Uterus (tissue), 2 donors: ENCODE data around the gene PTGER1.

Source experiments
- POLR2A ChIP-seq, 2 donors: fragments of 450-650 bp; IDR thresholded peaks; one replicate each; pipeline ENCODE4 v1.6.1; 2016; ENCODE audit warnings: antibody characterized with exemption in 2 of 2, mild to moderate bottlenecking in 1 of 2, moderate library complexity in 1 of 2
- TF ChIP-seq, protein P1 (sequence below), 4 experiments: fragments of 200-600 bp in 2 of 4; fragments of 450-650 bp in 2 of 4; sonication (generic) in 2 of 4; IDR thresholded peaks; one replicate each; pipeline ENCODE4 v1.5.1; 2016 to 2019; ENCODE audit warnings: antibody characterized with exemption in 4 of 4, mild to moderate bottlenecking in 2 of 4, moderate library complexity in 1 of 4

- TF ChIP-seq, protein P1, sequence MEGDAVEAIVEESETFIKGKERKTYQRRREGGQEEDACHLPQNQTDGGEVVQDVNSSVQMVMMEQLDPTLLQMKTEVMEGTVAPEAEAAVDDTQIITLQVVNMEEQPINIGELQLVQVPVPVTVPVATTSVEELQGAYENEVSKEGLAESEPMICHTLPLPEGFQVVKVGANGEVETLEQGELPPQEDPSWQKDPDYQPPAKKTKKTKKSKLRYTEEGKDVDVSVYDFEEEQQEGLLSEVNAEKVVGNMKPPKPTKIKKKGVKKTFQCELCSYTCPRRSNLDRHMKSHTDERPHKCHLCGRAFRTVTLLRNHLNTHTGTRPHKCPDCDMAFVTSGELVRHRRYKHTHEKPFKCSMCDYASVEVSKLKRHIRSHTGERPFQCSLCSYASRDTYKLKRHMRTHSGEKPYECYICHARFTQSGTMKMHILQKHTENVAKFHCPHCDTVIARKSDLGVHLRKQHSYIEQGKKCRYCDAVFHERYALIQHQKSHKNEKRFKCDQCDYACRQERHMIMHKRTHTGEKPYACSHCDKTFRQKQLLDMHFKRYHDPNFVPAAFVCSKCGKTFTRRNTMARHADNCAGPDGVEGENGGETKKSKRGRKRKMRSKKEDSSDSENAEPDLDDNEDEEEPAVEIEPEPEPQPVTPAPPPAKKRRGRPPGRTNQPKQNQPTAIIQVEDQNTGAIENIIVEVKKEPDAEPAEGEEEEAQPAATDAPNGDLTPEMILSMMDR (IDR thresholded peaks at IDR 0.05), result no peak
- no peak for TF ChIP-seq POLR2A (IDR thresholded peaks at IDR 0.05)
Measured at GRCh38 chr19:14459703-14460102, 15.5 kb downstream of the PTGER1 start.
